Spleen (tissue), 11 donors: ENCODE results near the gene CADM2. TPM values are rescaled to one million over a fixed set of nuclear protein-coding genes. Genes with fewer than 3 reads are reported as not detected.

Experiments used
- DNase-seq: peaks from one replicate; pipeline ENCODE4 v3.0.0-alpha.2; 2020
- H3K27ac ChIP-seq, 8 donors: fragments of 200-600 bp; sonication (generic) in 7 of 8; 1 replicate in 4 of 8; 2 replicates in 4 of 8; pipeline versions ENCODE4 v1.5.0 to v1.8.0; 2016 to 2021; ENCODE audit warnings: inconsistent platforms in 4 of 8, mild to moderate bottlenecking in 4 of 8, moderate library complexity in 1 of 8
- H3K27me3 ChIP-seq, 7 donors: fragments of 200-600 bp; sonication (generic) in 6 of 7; replicated peaks in 1 of 7; 1 replicate in 4 of 7; 2 replicates in 3 of 7; pipeline versions ENCODE4 v1.5.0 to v1.8.0; 2016 to 2021; ENCODE audit warnings: inconsistent platforms in 3 of 7, mild to moderate bottlenecking in 1 of 7
- H3K36me3 ChIP-seq, 6 donors: fragments of 200-600 bp; sonication (generic) in 5 of 6; 1 replicate in 4 of 6; 2 replicates in 2 of 6; pipeline versions ENCODE4 v1.5.0 to v1.8.0; 2016 to 2021; ENCODE audit warnings: inconsistent platforms in 2 of 6
- H3K4me1 ChIP-seq, 6 donors: fragments of 200-600 bp; sonication (generic) in 5 of 6; 1 replicate in 3 of 6; 2 replicates in 3 of 6; pipeline versions ENCODE4 v1.5.0 to v1.8.0; 2016 to 2021; ENCODE audit warnings: inconsistent platforms in 3 of 6
- H3K4me3 ChIP-seq, 8 donors: fragments of 200-600 bp; sonication (generic) in 7 of 8; 1 replicate in 4 of 8; 2 replicates in 4 of 8; pipeline versions ENCODE4 v1.5.0 to v1.8.0; 2016 to 2021; ENCODE audit warnings: inconsistent platforms in 4 of 8, mild to moderate bottlenecking in 4 of 8, moderate library complexity in 2 of 8
- H3K9me3 ChIP-seq, 8 donors: fragments of 200-600 bp; sonication (generic) in 7 of 8; 1 replicate in 4 of 8; 2 replicates in 4 of 8; pipeline versions ENCODE4 v1.5.0 to v1.8.0; 2016 to 2021; ENCODE audit warnings: inconsistent platforms in 4 of 8
- CTCF ChIP-seq, 11 experiments: fragments of 200-600 bp in 7 of 11; fragments of 450-650 bp in 4 of 11; sonication (generic) in 4 of 11; IDR thresholded peaks in 8 of 11; conservative IDR thresholded peaks in 3 of 11; 1 replicate in 7 of 11; 2 replicates in 4 of 11; pipeline versions ENCODE4 v1.4.0 to v1.8.0; 2016 to 2021; ENCODE audit warnings: antibody characterized with exemption in 11 of 11, inconsistent platforms in 4 of 11, mild to moderate bottlenecking in 1 of 11
- POLR2A ChIP-seq, 3 donors: fragments of 450-650 bp; IDR thresholded peaks; one replicate each; pipeline ENCODE4 v1.5.1; 2017; ENCODE audit warnings: antibody characterized with exemption in 3 of 3, mild to moderate bottlenecking in 1 of 3
- POLR2AphosphoS5 ChIP-seq, 3 donors: sonication (generic); formaldehyde crosslinking; IDR thresholded peaks; one replicate each; pipeline ENCODE4 v1.5.1; 2017; ENCODE audit warnings: antibody characterized with exemption in 3 of 3
- WGBS, 5 donors: extraction: QIAGEN DNeasy Blood & Tissue Kit in 3 of 5; methylation state at CpG; one replicate each; pipeline versions ENCODE4 v1.1.5 to v1.1.7; 2013 to 2018; 5-methylcytosine and 5-hydroxymethylcytosine counted together
- intact Hi-C: fragments of 100-400 bp; cut with DNase I; formaldehyde crosslinking; loops from one replicate; pipeline ENCODE4 v1.15.0; 2023; ENCODE audit warnings: low total_unique reads
- polyA plus RNA-seq, 3 donors: library from polyadenylated mRNA; stranded (reverse); fragments of 200-250 nt; gene quantifications; one replicate each; pipeline ENCODE4 v1.2.1, GENCODE V29; 2013
- total RNA-seq, 7 donors: library from RNA; depleted of rRNA in 3 of 7; stranded (reverse); fragments of >200 nt in 3 of 7; fragmentation: NEBNext Ultra II Directional in 4 of 7; extraction: Animal tissue kit (Norgen Biotek cat#: 25700) in 4 of 7; gene quantifications; one replicate each; pipeline versions ENCODE4 v1.1.0 to v1.2.1, GENCODE V29; 2016 to 2021
- donor health status: healthy with polysubstance abuse.
- donor health status: DM: no; HTN: no; CAD: no; lungs with moderate emphysema.
- donor health status: DM: no; HTN: no; CAD: no.
- donor health status: Bipolar disorder and iron deficiency.
- donor health status: healthy.
- donor health status: DM: no; HTN: no; CAD: no.
- donor health status: DM: yes; HTN: yes; CAD: no.

The CADM2 gene
- total and polyA plus RNA-seq, 10 donors, result 0.03 to 4.0 (median 1.0) TPM; not detected in 1

DNA sequence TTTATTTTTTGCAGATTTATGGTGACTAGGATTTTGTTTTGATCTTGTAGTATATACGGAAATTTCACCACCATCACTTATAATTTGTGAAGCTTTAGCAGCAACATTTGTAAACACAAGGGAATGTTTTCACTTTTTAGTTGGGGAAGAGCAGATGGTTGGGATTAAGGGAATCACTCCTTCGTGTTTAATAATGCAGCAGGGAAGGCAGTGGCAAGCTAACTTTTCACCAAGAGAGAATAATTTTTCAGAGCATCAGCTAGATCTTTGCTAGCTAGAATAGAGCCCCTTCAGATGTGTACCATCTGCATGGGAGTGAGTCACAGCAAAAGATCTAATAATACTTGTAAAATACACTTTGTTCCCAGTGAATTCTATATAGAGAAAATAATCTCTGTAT lies 632.7 kb downstream of the CADM2 start:
- DNase-seq, result no peak
- Histone ChIP-seq H3K9me3 (no peaks in the 10 kb centered on the region), H3K4me3 (no peak overlapping the region), H3K4me1 (no peaks in the 10 kb centered on the region), H3K36me3 (no peaks in the 10 kb centered on the region), H3K27ac (no peak overlapping the region), H3K27me3 (no peaks in the 10 kb centered on the region)
- intact Hi-C loops, result no loop called here
- WGBS, 5 donors, result 64 to 80% (median 74%) methylated on average over 2 of the region's 2 CpGs
- TF ChIP-seq POLR2A (IDR thresholded peaks at IDR 0.05), result no peak
- TF ChIP-seq CTCF (IDR thresholded peaks at IDR 0.05 in 8 of 11, conservative IDR thresholded peaks at IDR 0.05 in 3 of 11), result no peak
- TF ChIP-seq POLR2AphosphoS5 (IDR thresholded peaks at IDR 0.05), result no peak

DNA sequence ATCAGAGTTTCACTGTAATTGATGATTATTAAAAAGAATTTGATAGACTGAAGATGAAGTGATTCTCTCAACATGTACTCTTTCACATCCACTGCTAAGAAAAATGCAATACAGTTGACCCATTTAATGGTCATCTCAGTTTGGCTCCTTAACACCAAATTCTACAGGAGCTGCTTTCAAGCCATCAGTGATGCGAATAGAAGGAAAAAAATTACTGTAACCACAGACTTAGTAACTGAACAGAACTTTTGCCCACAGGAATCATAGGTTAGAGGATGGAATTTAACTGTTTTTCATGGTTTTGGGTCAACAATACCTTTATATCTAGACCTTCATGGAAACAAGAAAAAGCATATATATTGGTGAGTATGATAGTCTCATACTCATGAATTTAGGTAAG lies 633.5 kb downstream of the CADM2 start:
- TF ChIP-seq POLR2AphosphoS5 (IDR thresholded peaks at IDR 0.05), result no peak
- TF ChIP-seq POLR2A (IDR thresholded peaks at IDR 0.05), result no peak
- TF ChIP-seq CTCF (IDR thresholded peaks at IDR 0.05 in 8 of 11, conservative IDR thresholded peaks at IDR 0.05 in 3 of 11), result no peak
- WGBS, 5 donors, result 70 to 88% (median 84%) methylated on average over 1 of the region's 1 CpG
- Histone ChIP-seq H3K27ac (no peak overlapping the region), H3K4me3 (no peak overlapping the region), H3K27me3 (no peaks in the 10 kb centered on the region), H3K4me1 (no peaks in the 10 kb centered on the region), H3K9me3 (no peaks in the 10 kb centered on the region), H3K36me3 (no peaks in the 10 kb centered on the region)
- intact Hi-C loops, result no loop called here
- no peak for DNase-seq

DNA sequence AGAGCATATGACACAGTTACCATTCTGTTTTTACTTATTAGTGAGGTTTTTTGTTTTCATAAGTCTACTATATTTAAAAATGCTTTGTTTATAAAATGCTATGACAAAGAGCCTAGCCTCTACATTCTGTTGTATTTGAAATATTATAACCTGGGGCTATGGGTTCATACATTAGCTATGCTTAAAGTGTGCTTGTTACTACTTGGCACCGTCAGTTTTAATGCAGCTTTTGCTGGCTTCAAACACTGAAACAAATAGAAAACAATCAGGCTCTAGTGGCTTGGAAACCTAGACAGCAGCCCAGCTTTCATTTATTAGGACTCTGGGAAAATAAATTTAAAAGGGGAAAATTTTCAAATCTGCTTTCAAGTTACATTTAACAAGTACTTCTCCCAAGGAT lies 635.9 kb downstream of the CADM2 start:
- Histone ChIP-seq H3K27ac (no peak overlapping the region), H3K9me3 (no peaks in the 10 kb centered on the region), H3K4me3 (no peak overlapping the region), H3K36me3 (no peaks in the 10 kb centered on the region), H3K27me3 (no peaks in the 10 kb centered on the region), H3K4me1 (no peaks in the 10 kb centered on the region)
- intact Hi-C loops, result no loop called here
- TF ChIP-seq CTCF (IDR thresholded peaks at IDR 0.05 in 8 of 11, conservative IDR thresholded peaks at IDR 0.05 in 3 of 11) (no peak), POLR2A (IDR thresholded peaks at IDR 0.05) (no peak), POLR2AphosphoS5 (IDR thresholded peaks at IDR 0.05) (no peak)
- WGBS, 5 donors, result 76 to 93% (median 85%) methylated on average over 1 of the region's 1 CpG
- no peak for DNase-seq

DNA sequence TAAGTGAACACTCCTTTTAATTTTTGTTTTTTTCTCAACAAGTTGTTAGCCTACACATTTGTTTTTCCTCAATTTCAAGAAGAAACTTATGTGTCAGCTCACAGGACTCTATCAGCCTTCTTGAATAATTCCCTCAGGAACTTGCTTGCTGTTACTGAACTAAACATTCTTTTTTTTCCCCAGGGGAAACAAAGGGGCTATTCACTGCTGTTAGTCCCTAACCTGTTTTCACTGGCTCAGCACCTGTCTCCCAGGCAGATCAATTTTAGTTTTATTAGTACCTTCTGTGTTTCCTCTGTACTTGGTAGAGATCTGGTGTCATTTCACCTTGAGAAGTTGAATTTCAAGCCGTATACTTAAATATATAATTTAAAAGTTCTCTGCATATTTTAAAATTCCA lies 644.6 kb downstream of the CADM2 start:
- Histone ChIP-seq H3K9me3 (no peaks in the 10 kb centered on the region), H3K4me1 (no peaks in the 10 kb centered on the region), H3K27me3 (no peaks in the 10 kb centered on the region), H3K36me3 (no peaks in the 10 kb centered on the region), H3K27ac (no peak overlapping the region), H3K4me3 (no peak overlapping the region)
- intact Hi-C loops, result no loop called here
- no peak for DNase-seq
- TF ChIP-seq CTCF (IDR thresholded peaks at IDR 0.05 in 8 of 11, conservative IDR thresholded peaks at IDR 0.05 in 3 of 11), result no peak
- 79 to 93% (median 88%) methylated on average over 1 of the region's 1 CpG for WGBS, 5 donors
